Fibroblast of the aortic adventitia (primary cell): ENCODE data around the gene FYB1. TPM values are rescaled to one million over a fixed set of nuclear protein-coding genes. Genes with fewer than 3 reads are reported as not detected.

Source experiments
- DNase-seq: peaks from one replicate; pipeline ENCODE4 v3.0.0-alpha.2; 2010; ENCODE audit warnings: low read depth
- H3K4me3 ChIP-seq: 2 replicates; pipeline ENCODE4 v1.5.1; 2011; ENCODE audit warnings: low read depth, mild to moderate bottlenecking, control low read depth, low read length, moderate library complexity
- total RNA-seq: library from RNA; depleted of rRNA; stranded (reverse); fragments of >200 nt; gene quantifications from 2 replicates; pipeline ENCODE4 v1.2.3, GENCODE V29; 2012; ENCODE audit warnings: low replicate concordance
- TF ChIP-seq, protein P1 (sequence below): IDR thresholded peaks from 2 replicates; pipeline ENCODE4 v1.5.1; 2011; ENCODE audit warnings: mild to moderate bottlenecking, low read length, control low read depth, inconsistent platforms; ENCODE audit not compliant: insufficient read depth

Gene FYB1
- total RNA-seq, 1 donor, result 0.54 TPM

DNA sequence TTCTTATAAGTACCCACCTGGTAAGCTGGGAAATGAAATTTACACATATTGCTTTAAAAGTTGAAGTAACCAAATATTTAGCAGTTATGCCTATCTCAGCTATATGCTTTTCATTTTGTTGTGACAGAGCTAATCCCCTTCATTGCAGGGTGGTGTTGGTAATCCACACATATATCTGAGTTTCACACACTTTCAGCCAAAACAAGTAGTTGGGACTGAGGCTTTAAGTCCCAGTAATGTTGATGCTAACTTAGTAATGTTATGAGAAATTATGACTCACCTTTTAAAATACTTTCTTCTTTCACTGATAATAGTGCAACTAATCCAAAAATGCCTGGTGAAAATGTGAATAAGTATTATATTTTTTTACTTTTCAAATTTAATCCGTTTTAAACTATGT, 126.0 kb downstream of the FYB1 start:
- TF ChIP-seq, protein P1, sequence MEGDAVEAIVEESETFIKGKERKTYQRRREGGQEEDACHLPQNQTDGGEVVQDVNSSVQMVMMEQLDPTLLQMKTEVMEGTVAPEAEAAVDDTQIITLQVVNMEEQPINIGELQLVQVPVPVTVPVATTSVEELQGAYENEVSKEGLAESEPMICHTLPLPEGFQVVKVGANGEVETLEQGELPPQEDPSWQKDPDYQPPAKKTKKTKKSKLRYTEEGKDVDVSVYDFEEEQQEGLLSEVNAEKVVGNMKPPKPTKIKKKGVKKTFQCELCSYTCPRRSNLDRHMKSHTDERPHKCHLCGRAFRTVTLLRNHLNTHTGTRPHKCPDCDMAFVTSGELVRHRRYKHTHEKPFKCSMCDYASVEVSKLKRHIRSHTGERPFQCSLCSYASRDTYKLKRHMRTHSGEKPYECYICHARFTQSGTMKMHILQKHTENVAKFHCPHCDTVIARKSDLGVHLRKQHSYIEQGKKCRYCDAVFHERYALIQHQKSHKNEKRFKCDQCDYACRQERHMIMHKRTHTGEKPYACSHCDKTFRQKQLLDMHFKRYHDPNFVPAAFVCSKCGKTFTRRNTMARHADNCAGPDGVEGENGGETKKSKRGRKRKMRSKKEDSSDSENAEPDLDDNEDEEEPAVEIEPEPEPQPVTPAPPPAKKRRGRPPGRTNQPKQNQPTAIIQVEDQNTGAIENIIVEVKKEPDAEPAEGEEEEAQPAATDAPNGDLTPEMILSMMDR, result no peak
- H3K4me3 ChIP-seq, result no peak overlapping the region
- DNase-seq, result peak; percentile 47

DNA sequence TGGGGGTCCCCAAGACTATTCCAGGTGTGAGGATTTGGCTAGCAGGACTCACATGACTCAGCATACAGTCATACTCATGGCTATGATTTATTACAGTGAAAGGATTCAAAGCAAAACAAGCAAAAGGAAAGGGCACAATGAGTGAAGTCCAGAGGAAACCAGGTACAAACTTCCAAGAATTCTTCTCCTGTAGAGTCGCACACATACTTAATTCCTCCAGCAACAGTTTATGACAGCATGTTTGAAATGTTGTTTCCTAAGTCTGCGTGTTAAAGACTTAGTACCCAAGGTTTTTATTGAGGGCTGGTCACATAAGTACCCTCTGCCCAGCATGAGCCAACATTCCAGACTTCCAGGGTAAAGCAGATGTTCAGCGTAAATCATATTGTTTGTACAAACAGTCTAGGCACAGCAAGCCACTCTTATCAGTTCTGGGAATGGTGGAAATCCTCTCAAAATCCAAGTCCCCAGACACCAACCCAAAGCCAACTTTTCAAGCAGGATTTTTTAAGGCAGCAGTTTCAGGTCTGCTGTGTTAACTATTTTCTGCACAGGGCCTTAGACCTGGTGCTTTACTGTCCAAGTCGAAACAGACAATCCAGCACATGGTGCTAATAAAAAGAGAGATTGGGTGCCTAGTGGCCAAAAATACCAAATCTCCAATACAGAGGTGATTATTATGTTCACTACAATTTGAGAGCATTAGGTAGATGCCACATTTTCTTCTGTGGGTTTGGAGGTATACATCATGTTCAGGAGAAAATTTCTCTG, 126.6 kb downstream of the FYB1 start:
- peak; percentile 43 for DNase-seq
- H3K4me3 ChIP-seq, result no peak overlapping the region
- TF ChIP-seq, protein P1, result no peak

DNA sequence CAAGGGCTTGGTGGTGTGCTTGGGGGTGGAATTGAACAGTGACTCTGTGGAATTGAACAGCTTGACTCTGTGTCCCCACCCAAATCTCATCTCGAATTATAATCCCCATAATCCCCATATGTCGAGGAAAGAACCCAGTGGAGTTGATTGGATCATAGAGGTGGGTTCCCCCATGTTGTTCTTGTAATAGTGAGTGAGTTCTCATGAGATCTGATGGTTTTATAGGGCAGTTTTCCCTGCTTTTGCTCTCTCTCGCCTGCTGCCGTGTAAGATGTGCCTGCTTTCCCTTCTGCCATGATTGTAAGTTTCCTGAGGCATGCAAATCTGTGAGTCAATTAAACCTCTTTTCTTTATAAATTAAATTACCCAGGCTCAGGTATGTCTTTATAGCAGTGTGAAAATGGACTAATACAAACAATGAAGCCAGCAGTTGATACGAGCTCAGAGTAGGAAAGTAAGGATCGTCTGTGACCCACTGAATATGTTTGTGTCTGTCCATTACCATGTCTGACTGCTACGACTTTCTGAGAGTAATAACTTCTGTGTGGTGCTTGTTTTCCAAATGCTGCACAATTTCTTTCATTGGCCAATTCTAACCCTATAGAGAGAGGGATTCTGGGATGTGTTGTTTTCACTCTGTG, 127.3 kb downstream of the FYB1 start:
- TF ChIP-seq, protein P1, result no peak
- DNase-seq, result no peak
- no peak overlapping the region for H3K4me3 ChIP-seq

DNA sequence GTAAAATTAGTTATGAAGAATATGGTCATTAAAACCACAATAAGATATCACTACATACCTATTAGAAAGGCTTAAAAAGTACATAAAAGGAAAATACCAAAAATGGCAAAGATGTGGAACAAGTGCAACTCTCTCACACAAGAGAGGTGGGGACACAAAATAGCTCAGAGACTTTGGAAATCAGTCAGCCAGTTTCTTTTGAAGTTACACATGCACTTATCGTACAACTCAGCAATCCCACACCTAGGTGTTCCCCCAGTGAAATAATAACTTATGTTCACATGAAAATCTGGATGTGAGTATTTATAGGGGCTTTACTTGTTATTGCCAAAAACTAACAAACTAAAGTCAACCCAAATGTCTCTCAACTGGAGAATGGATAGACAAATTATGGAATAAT, 135.4 kb downstream of the FYB1 start:
- H3K4me3 ChIP-seq, result no peak overlapping the region

DNA sequence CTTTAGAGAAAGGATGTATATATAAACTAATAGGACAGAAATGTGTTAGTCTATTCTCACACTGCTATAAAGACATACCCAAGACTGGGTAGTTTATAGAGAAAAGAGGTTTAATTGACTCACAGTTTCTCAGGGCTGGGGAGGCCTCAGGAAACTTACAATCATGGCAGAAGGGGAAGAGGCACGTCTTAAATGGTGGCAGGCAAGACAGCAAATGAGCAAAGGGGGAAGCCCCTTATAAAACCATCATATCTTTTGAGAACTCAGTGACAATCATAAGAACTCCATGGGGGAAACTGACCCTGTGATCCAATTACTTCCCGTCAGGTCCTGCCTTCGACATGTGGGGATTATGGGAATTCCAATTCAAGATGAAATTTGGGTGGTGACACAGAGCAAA, 136.4 kb downstream of the FYB1 start:
- TF ChIP-seq, protein P1, result no peak
- DNase-seq, result no peak
- H3K4me3 ChIP-seq, result no peak overlapping the region

More for the DNA sequence above, 135.4 kb downstream of the FYB1 start:
- TF ChIP-seq, protein P1, result no peak
- DNase-seq, result no peak

DNA sequence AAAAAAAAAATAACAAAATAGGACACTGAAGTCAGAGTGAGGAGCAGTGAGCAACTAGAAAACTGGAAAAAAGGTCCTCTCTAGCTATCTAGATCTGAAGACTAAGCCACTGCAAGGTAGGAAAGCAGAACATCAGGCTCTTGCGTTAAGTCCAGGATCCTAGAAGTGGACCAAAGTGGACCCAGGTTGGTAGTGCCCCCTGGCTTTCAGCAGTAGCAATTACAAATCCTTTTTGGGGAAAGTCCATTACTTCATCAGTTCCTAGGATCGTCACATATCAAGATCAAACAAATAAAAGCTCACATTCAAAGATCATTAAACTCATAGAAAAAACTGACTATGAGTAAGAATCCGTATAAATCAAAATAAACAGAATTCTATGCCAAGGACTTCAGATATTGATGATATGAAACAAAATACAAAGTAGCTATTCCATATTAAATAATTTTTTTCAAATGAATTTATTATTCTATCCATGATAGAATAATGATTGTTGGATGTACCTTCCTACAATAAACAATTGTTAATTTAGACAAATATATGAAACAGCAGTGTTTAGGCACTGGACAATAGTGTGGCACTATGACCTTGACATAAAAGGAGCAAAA, 138.7 kb downstream of the FYB1 start:
- peak; percentile 85 for DNase-seq
- TF ChIP-seq, protein P1, result peak; percentile 82
- H3K4me3 ChIP-seq, result no peak overlapping the region
